Head of caudate nucleus (tissue), 42 donors: Measurements from ENCODE around the gene DGCR8.

Experiments used
- DNase-seq, 42 donors: peaks; one replicate each; pipeline versions ENCODE4 v3.0.0 to v3.0.0-alpha.2; 2020 to 2021; ENCODE audit warnings: mixed read lengths in 7 of 42
- intact Hi-C: fragments of 100-400 bp; cut with DNase I; formaldehyde crosslinking; loops from one replicate; pipeline ENCODE4 v1.15.0; 2022

Gene DGCR8

GRCh38 chr22:20079745-20080444 is at the start of gene DGCR8:
DGCR8 (plus strand) TSS chr22:20080241; CDS start chr22:20085964, 5,723 bp downstream.
- DNase-seq = peak; percentile 85 to 98 (median 96)
- intact Hi-C loops = loop anchor here (2.0 to 10.0 kb wide), 2 partner anchors 37 to 55 kb away; partner anchors contain the start of genes RANBP1, TANGO2 and TRMT2A

GRCh38 chr22:20031732-20032406 is 48.2 kb upstream of the DGCR8 start:
- intact Hi-C loops = no loop called here
- no peak for DNase-seq

GRCh38 chr22:20032407-20032991 is 47.5 kb upstream of the DGCR8 start:
- no peak for DNase-seq
- intact Hi-C loops = no loop called here

- DNase-seq = peak in 39 of 42 donors; percentile 16 to 79 (median 59)
- intact Hi-C loops = no loop called here
Observed at GRCh38 chr22:20033045-20033706, 46.9 kb upstream of the DGCR8 start.

DNA sequence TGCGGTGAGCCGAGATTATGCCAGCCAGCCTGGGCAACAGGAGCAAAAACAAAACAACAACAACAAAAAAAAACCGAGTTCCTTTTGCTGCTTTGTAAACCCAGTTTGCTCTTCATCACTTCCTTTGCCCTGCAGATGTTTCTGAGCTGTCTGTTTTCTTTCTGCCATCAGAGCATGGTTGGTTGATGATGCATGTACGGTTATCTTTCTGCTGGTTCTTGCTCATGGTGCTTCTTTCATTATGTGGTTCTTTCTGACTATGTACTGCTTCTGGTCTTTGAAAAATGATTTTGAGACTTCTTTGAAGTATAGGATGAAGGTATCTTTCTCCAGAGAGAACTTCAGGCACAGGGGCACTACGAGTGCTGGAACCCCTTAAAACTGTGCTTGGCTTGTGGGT is 45.9 kb upstream of the DGCR8 start:
- no peak for DNase-seq
- intact Hi-C loops = no loop called here

DNA sequence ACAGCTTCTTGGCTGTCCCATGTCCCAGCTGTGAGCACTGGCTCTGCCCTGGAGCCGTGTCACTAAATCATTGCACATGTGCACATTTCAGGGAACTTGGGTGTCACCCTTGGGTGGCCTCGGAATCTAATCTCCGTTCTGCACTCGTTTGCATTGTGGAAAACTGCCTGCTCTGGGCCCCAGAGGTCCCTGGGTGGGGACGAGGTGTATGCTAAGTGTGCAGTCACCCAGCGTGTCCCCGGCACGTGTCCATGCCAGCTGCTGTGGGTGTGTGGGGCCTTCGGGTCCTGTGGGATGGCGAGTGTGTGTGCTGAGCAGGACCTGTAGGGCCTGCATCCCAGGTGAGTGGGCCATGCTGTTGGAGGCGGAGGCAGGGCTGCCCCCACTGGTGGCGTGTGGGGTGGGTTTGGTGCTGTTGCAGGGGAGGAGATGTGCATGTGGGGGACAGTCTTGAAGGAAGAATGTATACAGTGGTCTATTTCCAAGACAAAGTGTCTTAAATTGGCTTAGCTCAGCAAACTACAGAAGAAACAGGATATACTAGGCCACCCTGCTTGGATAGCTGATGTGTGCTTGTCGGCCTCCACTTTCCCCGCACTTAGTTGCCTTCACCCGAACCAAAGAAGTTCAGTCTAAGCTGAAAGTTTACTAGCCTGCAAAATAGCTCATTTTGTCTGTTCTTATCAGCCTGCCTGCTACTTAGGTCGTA is 44.5 kb upstream of the DGCR8 start:
- intact Hi-C loops = no loop called here
- DNase-seq = no peak

GRCh38 chr22:20036084-20036482 is 44.0 kb upstream of the DGCR8 start:
- intact Hi-C loops = no loop called here
- DNase-seq = no peak

GRCh38 chr22:20036535-20037392 is 43.3 kb upstream of the DGCR8 start:
- DNase-seq = no peak
- intact Hi-C loops = no loop called here

GRCh38 chr22:20037419-20037818 is 42.6 kb upstream of the DGCR8 start:
- DNase-seq = no peak
- intact Hi-C loops = no loop called here

DNA sequence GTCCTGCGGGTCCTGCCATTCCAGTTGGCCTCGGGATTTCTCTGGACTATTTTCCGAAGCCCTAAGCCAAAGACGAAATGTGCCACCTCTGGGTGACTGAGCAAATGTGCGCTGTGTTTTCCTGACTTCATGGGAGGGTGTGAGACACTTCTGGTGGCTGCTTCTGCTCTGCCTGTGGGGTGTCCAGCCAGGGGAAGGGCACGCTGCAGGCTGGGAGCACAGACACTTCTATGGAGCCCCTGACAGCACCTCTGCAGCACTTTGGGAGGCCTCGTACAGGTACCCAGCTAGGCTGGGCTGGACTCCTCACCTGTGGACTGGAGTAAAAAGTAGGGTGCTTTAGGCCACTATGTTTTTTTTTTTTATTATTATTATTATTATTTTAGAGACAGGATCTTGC is 41.5 kb upstream of the DGCR8 start:
- no peak for DNase-seq
- intact Hi-C loops = loop anchor here (2.0 kb wide), 1 partner anchor 68 kb away; no protein-coding TSS in a partner anchor

DNA sequence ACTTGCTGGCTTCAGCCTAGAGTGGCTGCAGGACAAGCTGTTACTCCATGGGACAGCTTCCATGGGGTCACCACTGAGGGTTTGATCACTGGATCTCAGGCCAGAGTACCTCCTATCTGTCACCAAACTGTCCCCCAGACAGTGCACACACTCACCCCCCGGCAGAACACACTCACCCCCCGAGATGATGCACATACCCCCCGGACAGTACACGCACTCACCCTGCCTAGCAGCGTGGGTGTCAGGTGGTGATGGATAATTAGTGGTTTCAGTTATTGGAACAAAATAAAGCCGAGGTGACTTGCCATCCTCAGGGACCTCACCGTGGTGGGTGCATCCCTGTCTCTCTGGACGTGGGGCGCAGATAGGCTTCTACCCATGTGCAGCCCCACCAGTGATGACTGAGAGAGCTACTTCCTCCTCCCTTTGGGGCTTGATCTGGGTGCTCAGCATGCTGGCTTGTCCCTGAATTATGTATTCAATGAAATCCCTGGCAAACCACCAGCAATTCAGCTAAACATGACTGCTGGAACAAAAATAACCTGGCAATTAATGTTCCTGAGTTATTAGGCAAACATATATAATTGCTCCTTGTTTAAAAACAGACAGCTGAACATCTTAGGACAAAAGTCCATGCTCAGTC is 40.2 kb upstream of the DGCR8 start:
- intact Hi-C loops = loop anchor here (2.0 kb wide), 1 partner anchor 69 kb away; no protein-coding TSS in a partner anchor
- DNase-seq = no peak

DNA sequence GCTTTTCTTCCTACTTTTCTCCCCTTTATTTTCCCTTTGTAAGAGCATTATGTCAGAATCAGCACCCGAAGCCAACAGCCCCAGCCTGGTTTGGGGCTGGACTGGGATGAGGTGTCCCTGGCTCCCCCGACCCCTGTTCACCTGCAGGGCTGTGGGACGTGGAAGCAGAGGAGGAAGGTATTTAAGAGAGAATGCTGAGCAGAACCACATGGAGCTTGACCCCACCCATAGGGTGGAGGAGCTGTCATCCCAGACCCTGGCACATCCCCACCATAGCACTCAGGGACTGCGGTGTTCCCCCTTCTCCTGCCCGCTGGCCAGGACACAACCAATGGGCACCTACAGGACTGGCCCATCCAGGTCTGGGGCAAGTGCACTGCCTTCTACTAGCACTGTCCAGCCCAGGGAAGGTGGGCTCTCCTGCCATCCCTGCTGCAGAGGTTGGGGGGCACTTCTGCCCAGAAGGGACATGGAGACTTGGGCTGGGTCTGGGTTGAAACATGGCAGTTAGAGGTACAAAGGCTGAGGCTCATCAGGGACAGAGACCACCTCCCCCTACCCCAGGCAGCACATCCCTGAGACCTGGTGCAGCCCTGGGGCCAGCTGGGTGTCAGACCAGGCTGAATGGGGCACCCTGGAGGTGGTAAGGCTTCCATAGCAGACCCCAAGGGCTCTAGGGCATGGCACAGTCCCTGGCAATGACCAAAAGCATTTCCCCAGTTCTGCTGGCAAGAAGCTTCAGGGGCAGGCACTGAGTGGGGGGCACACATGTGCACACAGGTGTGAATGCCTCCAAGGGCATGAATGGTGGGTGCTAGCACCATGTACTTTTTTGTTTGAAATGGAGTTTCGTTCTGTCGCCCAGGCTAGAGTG is 39.5 kb upstream of the DGCR8 start:
- intact Hi-C loops = no loop called here
- DNase-seq = no peak

- intact Hi-C loops = no loop called here
Observed at GRCh38 chr22:20043057-20043996, 36.7 kb upstream of the DGCR8 start.

DNA sequence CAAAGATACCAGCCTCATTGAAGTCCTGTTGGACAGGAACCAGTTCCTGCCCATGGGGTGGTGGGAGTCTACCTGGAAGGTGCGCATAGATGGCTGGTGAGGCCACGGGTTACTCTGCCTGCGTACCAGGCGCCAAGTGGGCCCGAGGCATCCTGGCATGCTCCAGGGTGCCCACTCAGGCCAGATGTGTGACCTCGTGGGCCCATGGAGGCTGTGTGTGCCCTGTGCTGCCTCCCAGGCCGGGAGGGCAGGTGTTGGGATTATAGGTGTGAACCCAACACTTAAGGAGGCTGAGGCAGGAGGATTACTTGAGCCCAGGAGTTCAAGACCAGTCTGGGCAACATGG is 36.1 kb upstream of the DGCR8 start:
- intact Hi-C loops = no loop called here
- DNase-seq = no peak

More at GRCh38 chr22:20043057-20043996, 36.7 kb upstream of the DGCR8 start:
- DNase-seq = no peak

GRCh38 chr22:20044495-20045151 is 35.4 kb upstream of the DGCR8 start:
- no peak for DNase-seq
- intact Hi-C loops = no loop called here
